Glutamatergic neuron (in vitro differentiated cells): ENCODE data around the gene STUM. TPM values are rescaled to one million over a fixed set of nuclear protein-coding genes. Genes with fewer than 3 reads are reported as not detected.

Experiments used
- DNase-seq: peaks from one replicate; pipeline ENCODE4 v3.0.0; 2022
- H3K27ac Mint-ChIP-seq: one replicate; pipeline ENCODE4 v1.8.0; 2020; ENCODE audit warnings: mild to moderate bottlenecking, mixed read lengths, inconsistent platforms; ENCODE audit not compliant: unreplicated experiment
- H3K27me3 Mint-ChIP-seq: one replicate; pipeline ENCODE4 v1.8.0; 2020; ENCODE audit warnings: mild to moderate bottlenecking, moderate library complexity, mixed read lengths, inconsistent platforms; ENCODE audit not compliant: unreplicated experiment
- H3K36me3 Mint-ChIP-seq: one replicate; pipeline ENCODE4 v1.8.0; 2020; ENCODE audit warnings: mild to moderate bottlenecking, mixed read lengths, inconsistent platforms; ENCODE audit not compliant: unreplicated experiment
- H3K4me1 Mint-ChIP-seq: one replicate; pipeline ENCODE4 v1.8.0; 2020; ENCODE audit warnings: mild to moderate bottlenecking, low read depth, mixed read lengths, inconsistent platforms; ENCODE audit not compliant: unreplicated experiment
- H3K4me3 Mint-ChIP-seq: one replicate; pipeline ENCODE4 v1.8.0; 2020; ENCODE audit warnings: mild to moderate bottlenecking, mixed read lengths, inconsistent platforms; ENCODE audit not compliant: unreplicated experiment
- H3K9me3 Mint-ChIP-seq: one replicate; pipeline ENCODE4 v1.8.0; 2020; ENCODE audit warnings: mild to moderate bottlenecking, moderate library complexity, mixed read lengths, inconsistent platforms; ENCODE audit not compliant: unreplicated experiment
- CTCF ChIP-seq: fragments of 200-600 bp; sonication (generic); IDR thresholded peaks from one replicate; pipeline ENCODE4 v1.5.0; 2021; ENCODE audit not compliant: partially characterized antibody, unreplicated experiment
- total RNA-seq: library from RNA; stranded (reverse); fragmentation: NEBNext Ultra II Directional; extraction: Animal tissue kit (Norgen Biotek cat#: 25700); gene quantifications from one replicate; pipeline ENCODE4 v1.2.1, GENCODE V29; 2021; ENCODE audit not compliant: unreplicated experiment

STUM gene
- total RNA-seq, 1 donor from 2014 or later, result 11.0 TPM

GRCh38 chr1:226650236-226650841 lies 101.8 kb downstream of the STUM start:
- H3K36me3 Mint-ChIP-seq, result no peaks in the 10 kb centered on the region

GRCh38 chr1:226651041-226651731 lies 102.6 kb downstream of the STUM start:
- Mint-ChIP-seq H3K4me3 (no peak overlapping the region), H3K9me3 (peaks cover 6% of the 10 kb centered on the region), H3K36me3 (no peaks in the 10 kb centered on the region), H3K27me3 (peaks cover 6% of the 10 kb centered on the region), H3K27ac (no peak overlapping the region), H3K4me1 (peaks cover 17% of the 10 kb centered on the region)
- DNase-seq, result no peak
- TF ChIP-seq CTCF, result no peak

More at GRCh38 chr1:226650236-226650841, 101.8 kb downstream of the STUM start:
- peaks cover 23% of the 10 kb centered on the region for H3K4me1 Mint-ChIP-seq
- TF ChIP-seq CTCF, result no peak
- no peak for DNase-seq
- H3K9me3 Mint-ChIP-seq, result peaks cover 6% of the 10 kb centered on the region
- H3K27me3 Mint-ChIP-seq, result peaks cover 6% of the 10 kb centered on the region
- no peak overlapping the region for H3K4me3 Mint-ChIP-seq
- no peak overlapping the region for H3K27ac Mint-ChIP-seq

- Mint-ChIP-seq H3K27ac (no peak overlapping the region), H3K4me1 (peaks cover 18% of the 10 kb centered on the region), H3K27me3 (peaks cover 4% of the 10 kb centered on the region), H3K36me3 (no peaks in the 10 kb centered on the region), H3K4me3 (no peak overlapping the region), H3K9me3 (peaks cover 4% of the 10 kb centered on the region)
- no peak for TF ChIP-seq CTCF
- no peak for DNase-seq
Measured at GRCh38 chr1:226651732-226652105, 103.2 kb downstream of the STUM start.

- no peak for DNase-seq
- no peak for TF ChIP-seq CTCF
- H3K27ac Mint-ChIP-seq, result no peak overlapping the region
- peaks cover 23% of the 10 kb centered on the region for H3K4me1 Mint-ChIP-seq
- peaks cover 6% of the 10 kb centered on the region for H3K9me3 Mint-ChIP-seq
- H3K4me3 Mint-ChIP-seq, result no peak overlapping the region
- H3K27me3 Mint-ChIP-seq, result peaks cover 3% of the 10 kb centered on the region
- no peaks in the 10 kb centered on the region for H3K36me3 Mint-ChIP-seq
Measured at GRCh38 chr1:226652613-226653012, 104.0 kb downstream of the STUM start.

- H3K27ac Mint-ChIP-seq, result no peak overlapping the region
- peaks cover 6% of the 10 kb centered on the region for H3K9me3 Mint-ChIP-seq
- H3K36me3 Mint-ChIP-seq, result no peaks in the 10 kb centered on the region
- no peak overlapping the region for H3K4me3 Mint-ChIP-seq
- H3K4me1 Mint-ChIP-seq, result peaks cover 27% of the 10 kb centered on the region
- TF ChIP-seq CTCF, result no peak
- peaks cover 7% of the 10 kb centered on the region for H3K27me3 Mint-ChIP-seq
- DNase-seq, result no peak
Measured at GRCh38 chr1:226653311-226653921, 104.9 kb downstream of the STUM start.
